Breast epithelium (tissue), 3 donors: ENCODE results near the gene AEN.

Source experiments
- CTCF ChIP-seq, 3 donors: fragments of 450-650 bp; IDR thresholded peaks; one replicate each; pipeline ENCODE4 v1.5.1; 2016 to 2017; ENCODE audit warnings: antibody characterized with exemption in 3 of 3, mild to moderate bottlenecking in 3 of 3, moderate library complexity in 3 of 3
- POLR2A ChIP-seq: fragments of 450-650 bp; IDR thresholded peaks from one replicate; pipeline ENCODE4 v1.6.1; 2016; ENCODE audit warnings: antibody characterized with exemption, mild to moderate bottlenecking, moderate library complexity
- POLR2AphosphoS5 ChIP-seq, 3 donors: sonication (generic); formaldehyde crosslinking; IDR thresholded peaks; one replicate each; pipeline ENCODE4 v1.6.1; 2017; ENCODE audit warnings: antibody characterized with exemption in 3 of 3

- TF ChIP-seq CTCF (IDR thresholded peaks at IDR 0.05) (no peak), POLR2A (no peak), POLR2AphosphoS5 (IDR thresholded peaks at IDR 0.05) (no peak)
These were observed 23.6 kb downstream of the AEN start for GRCh38 chr15:88644741-88645140.
